HEK293 (cell line): ENCODE results near the gene GPSM1.
A peak's percentile ranks its signal among the peaks of the same experiment; 100 is the strongest.

ENCODE experiments used
- AEBP2 ChIP-seq: fragments of 450-650 bp; formaldehyde crosslinking; IDR thresholded peaks from 2 replicates; pipeline ENCODE4 v1.5.1; 2016; ENCODE audit warnings: missing biosample characterization, missing genetic modification characterization, borderline replicate concordance
- FEZF1 ChIP-seq: fragments of 450-650 bp; formaldehyde crosslinking; IDR thresholded peaks from 2 replicates; pipeline ENCODE4 v1.5.1; 2016; ENCODE audit warnings: missing biosample characterization, missing genetic modification characterization
- GLIS1 ChIP-seq: fragments of 450-650 bp; formaldehyde crosslinking; IDR thresholded peaks from 2 replicates; pipeline ENCODE4 v1.5.1; 2016; ENCODE audit warnings: missing biosample characterization, missing genetic modification characterization
- HOXA7 ChIP-seq: sonication (generic); formaldehyde crosslinking; IDR thresholded peaks from 2 replicates; pipeline ENCODE4 v1.8.1; 2022; ENCODE audit warnings: missing genetic modification reagents, borderline replicate concordance
- HOXC10 ChIP-seq: sonication (generic); formaldehyde crosslinking; IDR thresholded peaks from 2 replicates; pipeline ENCODE4 v1.8.1; 2023; ENCODE audit warnings: mild to moderate bottlenecking, missing genetic modification reagents
- SP7 ChIP-seq: fragments of 450-650 bp; formaldehyde crosslinking; IDR thresholded peaks from 2 replicates; pipeline ENCODE4 v1.5.1; 2016; ENCODE audit warnings: missing biosample characterization, missing genetic modification characterization
- ZBTB11 ChIP-seq: fragments of 450-650 bp; formaldehyde crosslinking; conservative IDR thresholded peaks from 2 replicates; pipeline ENCODE4 v1.5.1; 2016; ENCODE audit warnings: low read depth, missing biosample characterization, missing genetic modification characterization
- ZBTB20 ChIP-seq: fragments of 450-650 bp; formaldehyde crosslinking; IDR thresholded peaks from 2 replicates; pipeline ENCODE4 v1.5.1; 2016; ENCODE audit warnings: missing biosample characterization, missing genetic modification characterization
- ZBTB48 ChIP-seq: fragments of 450-650 bp; formaldehyde crosslinking; IDR thresholded peaks from 2 replicates; pipeline ENCODE4 v1.5.1; 2016; ENCODE audit warnings: missing biosample characterization, missing genetic modification characterization
- ZFP3 ChIP-seq: fragments of 450-650 bp; formaldehyde crosslinking; IDR thresholded peaks from 2 replicates; pipeline ENCODE4 v1.5.1; 2016; ENCODE audit warnings: low read depth, missing biosample characterization, missing genetic modification characterization
- ZNF138 ChIP-seq: fragments of 450-650 bp; formaldehyde crosslinking; IDR thresholded peaks from 2 replicates; pipeline ENCODE4 v1.5.1; 2016; ENCODE audit warnings: missing biosample characterization, missing genetic modification characterization, borderline replicate concordance
- ZNF157 ChIP-seq: fragments of 450-650 bp; formaldehyde crosslinking; IDR thresholded peaks from 2 replicates; pipeline ENCODE4 v1.5.1; 2016; ENCODE audit warnings: missing biosample characterization, missing genetic modification characterization
- ZNF16 ChIP-seq: fragments of 450-650 bp; formaldehyde crosslinking; IDR thresholded peaks from 2 replicates; pipeline ENCODE4 v1.5.1; 2016; ENCODE audit warnings: low read depth, missing biosample characterization, missing genetic modification characterization
- ZNF169 ChIP-seq: fragments of 450-650 bp; formaldehyde crosslinking; IDR thresholded peaks from 2 replicates; pipeline ENCODE4 v1.5.1; 2016; ENCODE audit warnings: missing biosample characterization, missing genetic modification characterization
- ZNF221 ChIP-seq: fragments of 450-650 bp; formaldehyde crosslinking; IDR thresholded peaks from 2 replicates; pipeline ENCODE4 v1.5.1; 2017; ENCODE audit warnings: missing biosample characterization, missing genetic modification characterization, borderline replicate concordance
- ZNF350 ChIP-seq: fragments of 450-650 bp; formaldehyde crosslinking; IDR thresholded peaks from 2 replicates; pipeline ENCODE4 v1.5.0; 2017; ENCODE audit warnings: missing biosample characterization, mild to moderate bottlenecking, missing genetic modification characterization
- ZNF37A ChIP-seq: fragments of 450-650 bp; IDR thresholded peaks from 2 replicates; pipeline ENCODE4 v1.5.1; 2018; ENCODE audit warnings: missing biosample characterization, missing genetic modification characterization
- ZNF473 ChIP-seq: fragments of 450-650 bp; formaldehyde crosslinking; IDR thresholded peaks from 2 replicates; pipeline ENCODE4 v1.5.1; 2017; ENCODE audit warnings: missing biosample characterization, missing genetic modification characterization
- ZNF488 ChIP-seq: fragments of 450-650 bp; formaldehyde crosslinking; IDR thresholded peaks from 2 replicates; pipeline ENCODE4 v1.5.1; 2016; ENCODE audit warnings: missing biosample characterization, missing genetic modification characterization
- ZNF623 ChIP-seq: fragments of 450-650 bp; formaldehyde crosslinking; IDR thresholded peaks from 2 replicates; pipeline ENCODE4 v1.5.1; 2016; ENCODE audit warnings: missing biosample characterization, missing genetic modification characterization
- ZNF658 ChIP-seq: fragments of 450-650 bp; formaldehyde crosslinking; IDR thresholded peaks from 2 replicates; pipeline ENCODE4; 2016; ENCODE audit warnings: missing biosample characterization, missing genetic modification characterization
- ZNF747 ChIP-seq: fragments of 450-650 bp; formaldehyde crosslinking; IDR thresholded peaks from 2 replicates; pipeline ENCODE4 v1.5.1; 2016; ENCODE audit warnings: missing biosample characterization, missing genetic modification characterization
- ZNF837 ChIP-seq: fragments of 450-650 bp; formaldehyde crosslinking; IDR thresholded peaks from 2 replicates; pipeline ENCODE4 v1.5.1; 2016; ENCODE audit warnings: missing biosample characterization, missing genetic modification characterization
- TF ChIP-seq, protein P1 (sequence below): fragments of 450-650 bp; formaldehyde crosslinking; IDR thresholded peaks from 2 replicates; pipeline ENCODE4 v1.5.1; 2016; ENCODE audit warnings: missing biosample characterization, missing genetic modification characterization
- TF ChIP-seq, protein P2 (sequence below): fragments of 450-650 bp; formaldehyde crosslinking; IDR thresholded peaks from 2 replicates; pipeline ENCODE4 v1.5.1; 2017; ENCODE audit warnings: missing biosample characterization, missing genetic modification characterization
- TF ChIP-seq, protein P3 (sequence below): fragments of 450-650 bp; formaldehyde crosslinking; IDR thresholded peaks from 2 replicates; pipeline ENCODE4 v1.5.1; 2016; ENCODE audit warnings: missing biosample characterization, missing genetic modification characterization
- TF ChIP-seq, protein P4 (sequence below): fragments of 450-650 bp; formaldehyde crosslinking; IDR thresholded peaks from 2 replicates; pipeline ENCODE4 v1.5.1; 2017; ENCODE audit warnings: missing biosample characterization, missing genetic modification characterization

GPSM1 gene

GRCh38 chr9:136308702-136309053 lies 18.7 kb upstream of the GPSM1 start (continued):
- TF ChIP-seq AEBP2 (tag by site-specific recombination), result no peak; the same call in 1 of the 2 replicates
- 0 out of 2 replicates have a peak, but pooled peaks have one; percentile 30 for TF ChIP-seq ZBTB48
- TF ChIP-seq, protein P1, sequence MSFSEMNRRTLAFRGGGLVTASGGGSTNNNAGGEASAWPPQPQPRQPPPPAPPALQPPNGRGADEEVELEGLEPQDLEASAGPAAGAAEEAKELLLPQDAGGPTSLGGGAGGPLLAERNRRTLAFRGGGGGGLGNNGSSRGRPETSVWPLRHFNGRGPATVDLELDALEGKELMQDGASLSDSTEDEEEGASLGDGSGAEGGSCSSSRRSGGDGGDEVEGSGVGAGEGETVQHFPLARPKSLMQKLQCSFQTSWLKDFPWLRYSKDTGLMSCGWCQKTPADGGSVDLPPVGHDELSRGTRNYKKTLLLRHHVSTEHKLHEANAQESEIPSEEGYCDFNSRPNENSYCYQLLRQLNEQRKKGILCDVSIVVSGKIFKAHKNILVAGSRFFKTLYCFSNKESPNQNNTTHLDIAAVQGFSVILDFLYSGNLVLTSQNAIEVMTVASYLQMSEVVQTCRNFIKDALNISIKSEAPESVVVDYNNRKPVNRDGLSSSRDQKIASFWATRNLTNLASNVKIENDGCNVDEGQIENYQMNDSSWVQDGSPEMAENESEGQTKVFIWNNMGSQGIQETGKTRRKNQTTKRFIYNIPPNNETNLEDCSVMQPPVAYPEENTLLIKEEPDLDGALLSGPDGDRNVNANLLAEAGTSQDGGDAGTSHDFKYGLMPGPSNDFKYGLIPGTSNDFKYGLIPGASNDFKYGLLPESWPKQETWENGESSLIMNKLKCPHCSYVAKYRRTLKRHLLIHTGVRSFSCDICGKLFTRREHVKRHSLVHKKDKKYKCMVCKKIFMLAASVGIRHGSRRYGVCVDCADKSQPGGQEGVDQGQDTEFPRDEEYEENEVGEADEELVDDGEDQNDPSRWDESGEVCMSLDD (tag by site-specific recombination), result no peak
- no peak for TF ChIP-seq ZNF138 (tag by site-specific recombination)
- no peak for TF ChIP-seq ZFP3
- TF ChIP-seq, protein P2, sequence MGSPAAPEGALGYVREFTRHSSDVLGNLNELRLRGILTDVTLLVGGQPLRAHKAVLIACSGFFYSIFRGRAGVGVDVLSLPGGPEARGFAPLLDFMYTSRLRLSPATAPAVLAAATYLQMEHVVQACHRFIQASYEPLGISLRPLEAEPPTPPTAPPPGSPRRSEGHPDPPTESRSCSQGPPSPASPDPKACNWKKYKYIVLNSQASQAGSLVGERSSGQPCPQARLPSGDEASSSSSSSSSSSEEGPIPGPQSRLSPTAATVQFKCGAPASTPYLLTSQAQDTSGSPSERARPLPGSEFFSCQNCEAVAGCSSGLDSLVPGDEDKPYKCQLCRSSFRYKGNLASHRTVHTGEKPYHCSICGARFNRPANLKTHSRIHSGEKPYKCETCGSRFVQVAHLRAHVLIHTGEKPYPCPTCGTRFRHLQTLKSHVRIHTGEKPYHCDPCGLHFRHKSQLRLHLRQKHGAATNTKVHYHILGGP (tag by site-specific recombination), result no peak
- TF ChIP-seq ZNF16 (tag by site-specific recombination), result no peak
- TF ChIP-seq ZNF169 (tag by site-specific recombination), result no peak
- no peak for TF ChIP-seq ZNF623 (tag by site-specific recombination)
- no peak for TF ChIP-seq FEZF1 (tag by site-specific recombination)
- no peak for TF ChIP-seq HOXA7
- TF ChIP-seq ZNF221 (tag by site-specific recombination), result no peak
- TF ChIP-seq ZNF658, result no peak
- TF ChIP-seq GLIS1, result no peak; the same call in 1 of the 2 replicates
- TF ChIP-seq SP7 (tag by site-specific recombination), result peak; percentile 8; the same call in 1 of the 2 replicates
- TF ChIP-seq ZNF157 (tag by site-specific recombination), result no peak
- no peak; the same call in 1 of the 2 replicates for TF ChIP-seq ZBTB20 (tag by site-specific recombination)
- no peak for TF ChIP-seq HOXC10
- TF ChIP-seq ZNF488, result 0 out of 2 replicates have a peak, but pooled peaks have one; percentile 7
- TF ChIP-seq, protein P3, sequence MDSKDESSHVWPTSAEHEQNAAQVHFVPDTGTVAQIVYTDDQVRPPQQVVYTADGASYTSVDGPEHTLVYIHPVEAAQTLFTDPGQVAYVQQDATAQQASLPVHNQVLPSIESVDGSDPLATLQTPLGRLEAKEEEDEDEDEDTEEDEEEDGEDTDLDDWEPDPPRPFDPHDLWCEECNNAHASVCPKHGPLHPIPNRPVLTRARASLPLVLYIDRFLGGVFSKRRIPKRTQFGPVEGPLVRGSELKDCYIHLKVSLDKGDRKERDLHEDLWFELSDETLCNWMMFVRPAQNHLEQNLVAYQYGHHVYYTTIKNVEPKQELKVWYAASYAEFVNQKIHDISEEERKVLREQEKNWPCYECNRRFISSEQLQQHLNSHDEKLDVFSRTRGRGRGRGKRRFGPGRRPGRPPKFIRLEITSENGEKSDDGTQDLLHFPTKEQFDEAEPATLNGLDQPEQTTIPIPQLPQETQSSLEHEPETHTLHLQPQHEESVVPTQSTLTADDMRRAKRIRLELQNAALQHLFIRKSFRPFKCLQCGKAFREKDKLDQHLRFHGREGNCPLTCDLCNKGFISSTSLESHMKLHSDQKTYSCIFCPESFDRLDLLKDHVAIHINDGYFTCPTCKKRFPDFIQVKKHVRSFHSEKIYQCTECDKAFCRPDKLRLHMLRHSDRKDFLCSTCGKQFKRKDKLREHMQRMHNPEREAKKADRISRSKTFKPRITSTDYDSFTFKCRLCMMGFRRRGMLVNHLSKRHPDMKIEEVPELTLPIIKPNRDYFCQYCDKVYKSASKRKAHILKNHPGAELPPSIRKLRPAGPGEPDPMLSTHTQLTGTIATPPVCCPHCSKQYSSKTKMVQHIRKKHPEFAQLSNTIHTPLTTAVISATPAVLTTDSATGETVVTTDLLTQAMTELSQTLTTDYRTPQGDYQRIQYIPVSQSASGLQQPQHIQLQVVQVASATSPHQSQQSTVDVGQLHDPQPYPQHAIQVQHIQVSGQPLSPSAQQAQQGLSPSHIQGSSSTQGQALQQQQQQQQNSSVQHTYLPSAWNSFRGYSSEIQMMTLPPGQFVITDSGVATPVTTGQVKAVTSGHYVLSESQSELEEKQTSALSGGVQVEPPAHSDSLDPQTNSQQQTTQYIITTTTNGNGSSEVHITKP (tag by site-specific recombination), result no peak
- TF ChIP-seq ZNF37A (tag by site-specific recombination), result no peak
- no peak for TF ChIP-seq ZBTB11
- no peak for TF ChIP-seq ZNF350 (tag by site-specific recombination)
- peak; percentile 18; the same call in 1 of the 2 replicates for TF ChIP-seq ZNF837 (tag by site-specific recombination)
- TF ChIP-seq ZNF747 (tag by site-specific recombination), result no peak
- TF ChIP-seq, protein P4, sequence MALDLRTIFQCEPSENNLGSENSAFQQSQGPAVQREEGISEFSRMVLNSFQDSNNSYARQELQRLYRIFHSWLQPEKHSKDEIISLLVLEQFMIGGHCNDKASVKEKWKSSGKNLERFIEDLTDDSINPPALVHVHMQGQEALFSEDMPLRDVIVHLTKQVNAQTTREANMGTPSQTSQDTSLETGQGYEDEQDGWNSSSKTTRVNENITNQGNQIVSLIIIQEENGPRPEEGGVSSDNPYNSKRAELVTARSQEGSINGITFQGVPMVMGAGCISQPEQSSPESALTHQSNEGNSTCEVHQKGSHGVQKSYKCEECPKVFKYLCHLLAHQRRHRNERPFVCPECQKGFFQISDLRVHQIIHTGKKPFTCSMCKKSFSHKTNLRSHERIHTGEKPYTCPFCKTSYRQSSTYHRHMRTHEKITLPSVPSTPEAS (tag by site-specific recombination), result no peak
- TF ChIP-seq ZNF473 (tag by site-specific recombination), result 0 out of 2 replicates have a peak, but pooled peaks have one; percentile 11
